ENCODE results near the gene SHISAL2A. TPM values are rescaled to one million over a fixed set of nuclear protein-coding genes. Genes with fewer than 3 reads are reported as not detected.

Gene SHISAL2A
- total RNA-seq, 3 donors from 2014 or later = 0.15 TPM; not detected in 2

DNA sequence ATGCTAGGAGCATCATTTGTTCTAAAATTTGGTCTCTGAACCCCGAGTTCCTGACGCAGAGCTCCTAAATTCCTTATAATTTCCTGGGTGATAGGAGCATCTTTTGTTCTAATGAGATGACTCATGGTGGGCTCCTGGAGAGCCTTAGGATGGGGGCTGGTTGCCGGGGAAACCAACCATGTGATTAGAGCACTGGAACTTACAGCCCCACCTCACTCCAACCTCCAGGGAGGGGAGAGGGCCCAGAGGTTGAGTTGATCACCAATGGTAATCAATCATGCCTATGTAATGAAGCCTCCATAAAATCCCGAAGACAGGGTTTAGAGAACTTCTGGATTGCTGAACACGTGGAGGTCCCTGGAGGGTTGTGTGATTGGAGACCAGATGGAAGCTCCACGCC is 7.7 kb downstream of the SHISAL2A start:
- intact Hi-C loops (cut with DNase I; ENCODE audit: low total_unique reads) = no loop called here
- Histone ChIP-seq H3K27ac (no peak overlapping the region), H3K27me3 (no peaks in the 10 kb centered on the region), H3K36me3 (no peaks in the 10 kb centered on the region), H3K9me3 (no peaks in the 10 kb centered on the region), H3K4me3 (no peak overlapping the region), H3K4me1 (no peaks in the 10 kb centered on the region)
- DNase-seq (ENCODE audit: low spot score in 2 of 2) = no peak
- TF ChIP-seq POLR2A (IDR thresholded peaks at IDR 0.05) (no peak), POLR2AphosphoS5 (IDR thresholded peaks at IDR 0.05) (no peak)
- TF ChIP-seq, protein P1, sequence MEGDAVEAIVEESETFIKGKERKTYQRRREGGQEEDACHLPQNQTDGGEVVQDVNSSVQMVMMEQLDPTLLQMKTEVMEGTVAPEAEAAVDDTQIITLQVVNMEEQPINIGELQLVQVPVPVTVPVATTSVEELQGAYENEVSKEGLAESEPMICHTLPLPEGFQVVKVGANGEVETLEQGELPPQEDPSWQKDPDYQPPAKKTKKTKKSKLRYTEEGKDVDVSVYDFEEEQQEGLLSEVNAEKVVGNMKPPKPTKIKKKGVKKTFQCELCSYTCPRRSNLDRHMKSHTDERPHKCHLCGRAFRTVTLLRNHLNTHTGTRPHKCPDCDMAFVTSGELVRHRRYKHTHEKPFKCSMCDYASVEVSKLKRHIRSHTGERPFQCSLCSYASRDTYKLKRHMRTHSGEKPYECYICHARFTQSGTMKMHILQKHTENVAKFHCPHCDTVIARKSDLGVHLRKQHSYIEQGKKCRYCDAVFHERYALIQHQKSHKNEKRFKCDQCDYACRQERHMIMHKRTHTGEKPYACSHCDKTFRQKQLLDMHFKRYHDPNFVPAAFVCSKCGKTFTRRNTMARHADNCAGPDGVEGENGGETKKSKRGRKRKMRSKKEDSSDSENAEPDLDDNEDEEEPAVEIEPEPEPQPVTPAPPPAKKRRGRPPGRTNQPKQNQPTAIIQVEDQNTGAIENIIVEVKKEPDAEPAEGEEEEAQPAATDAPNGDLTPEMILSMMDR (IDR thresholded peaks at IDR 0.05) = no peak

DNA sequence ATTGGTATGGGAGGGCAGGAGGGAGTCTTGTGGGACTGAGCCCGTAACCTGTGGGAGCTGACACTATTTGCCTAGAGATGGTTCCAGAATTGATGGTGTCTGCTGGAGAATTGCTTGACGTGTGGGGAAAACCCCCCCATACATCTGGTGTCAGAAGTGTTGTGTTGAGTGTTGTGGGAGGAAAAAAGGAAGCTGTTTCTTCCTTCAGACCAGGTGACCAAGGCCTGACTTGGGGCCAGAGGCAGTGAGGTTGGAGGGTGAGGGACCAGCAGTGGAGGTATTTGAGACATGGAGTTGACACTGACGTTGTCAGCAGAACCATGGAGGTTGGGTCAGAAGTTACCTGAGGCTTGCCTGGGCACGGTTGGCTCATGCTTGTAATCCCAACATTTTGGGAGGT is 8.3 kb downstream of the SHISAL2A start:
- H3K27ac ChIP-seq = no peak overlapping the region
- TF ChIP-seq POLR2AphosphoS5 (IDR thresholded peaks at IDR 0.05) = no peak
- TF ChIP-seq, protein P1 (IDR thresholded peaks at IDR 0.05) = no peak
- TF ChIP-seq POLR2A (IDR thresholded peaks at IDR 0.05) = no peak
- no peaks in the 10 kb centered on the region for H3K9me3 ChIP-seq
- H3K36me3 ChIP-seq = no peaks in the 10 kb centered on the region
- DNase-seq (ENCODE audit: low spot score in 2 of 2) = no peak
- no peaks in the 10 kb centered on the region for H3K27me3 ChIP-seq
- no peak overlapping the region for H3K4me3 ChIP-seq
- intact Hi-C loops (cut with DNase I; ENCODE audit: low total_unique reads) = no loop called here
- no peaks in the 10 kb centered on the region for H3K4me1 ChIP-seq

DNA sequence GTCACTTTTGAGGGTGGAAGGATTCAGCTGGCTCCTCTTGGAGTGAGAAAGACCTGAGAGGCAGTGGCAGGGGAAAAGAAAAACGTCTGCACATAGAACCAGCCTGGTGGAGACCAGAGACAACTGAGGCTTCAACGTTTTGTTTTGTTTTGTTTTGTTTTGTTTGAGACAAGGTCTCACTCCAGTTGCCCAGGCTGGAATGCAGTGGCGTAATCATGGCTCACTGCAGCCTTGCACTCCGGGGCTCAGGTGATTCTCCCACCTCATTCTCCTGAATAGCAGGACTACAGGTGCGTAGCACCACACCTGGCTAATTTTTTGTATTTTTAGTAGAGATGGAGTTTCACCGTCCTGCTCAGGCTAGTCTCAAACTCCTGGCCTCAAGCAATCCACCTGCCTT is 12.3 kb downstream of the SHISAL2A start:
- DNase-seq (ENCODE audit: low spot score in 2 of 2) = no peak
- Histone ChIP-seq H3K36me3 (no peaks in the 10 kb centered on the region), H3K27me3 (no peaks in the 10 kb centered on the region), H3K9me3 (no peaks in the 10 kb centered on the region), H3K4me1 (no peaks in the 10 kb centered on the region), H3K4me3 (no peak overlapping the region), H3K27ac (no peak overlapping the region)
- TF ChIP-seq POLR2AphosphoS5 (IDR thresholded peaks at IDR 0.05) = no peak
- TF ChIP-seq POLR2A (IDR thresholded peaks at IDR 0.05) = no peak
- TF ChIP-seq, protein P1 (IDR thresholded peaks at IDR 0.05) = no peak
- intact Hi-C loops (cut with DNase I; ENCODE audit: low total_unique reads) = no loop called here

DNA sequence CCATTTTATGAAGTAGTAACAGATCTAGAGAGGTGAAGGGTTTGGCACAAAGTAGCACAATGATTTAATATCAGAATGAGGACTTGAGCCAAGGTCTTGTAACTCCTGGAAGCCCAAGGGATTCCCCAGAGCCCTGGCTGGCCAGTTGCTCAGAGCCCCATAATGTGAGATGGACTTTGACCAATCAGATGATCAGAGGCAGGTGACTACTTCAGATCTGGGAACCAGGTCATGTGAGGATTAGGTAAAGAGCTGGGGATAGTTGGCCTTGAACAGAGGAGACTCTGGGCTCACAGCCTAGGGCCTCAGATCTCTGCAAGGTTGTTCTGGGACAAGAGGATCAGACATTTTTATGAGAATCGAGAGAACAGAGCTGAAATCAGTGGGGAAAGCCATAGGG is 18.9 kb downstream of the SHISAL2A start:
- no peaks in the 10 kb centered on the region for H3K27me3 ChIP-seq
- H3K9me3 ChIP-seq = no peaks in the 10 kb centered on the region
- DNase-seq (ENCODE audit: low spot score in 2 of 2) = no peak
- intact Hi-C loops (cut with DNase I; ENCODE audit: low total_unique reads) = no loop called here
- H3K4me3 ChIP-seq = no peak overlapping the region
- TF ChIP-seq POLR2A (IDR thresholded peaks at IDR 0.05) = no peak
- TF ChIP-seq, protein P1 (IDR thresholded peaks at IDR 0.05) = no peak
- TF ChIP-seq POLR2AphosphoS5 (IDR thresholded peaks at IDR 0.05) = no peak
- H3K4me1 ChIP-seq = no peaks in the 10 kb centered on the region
- no peak overlapping the region for H3K27ac ChIP-seq
- H3K36me3 ChIP-seq = no peaks in the 10 kb centered on the region

DNA sequence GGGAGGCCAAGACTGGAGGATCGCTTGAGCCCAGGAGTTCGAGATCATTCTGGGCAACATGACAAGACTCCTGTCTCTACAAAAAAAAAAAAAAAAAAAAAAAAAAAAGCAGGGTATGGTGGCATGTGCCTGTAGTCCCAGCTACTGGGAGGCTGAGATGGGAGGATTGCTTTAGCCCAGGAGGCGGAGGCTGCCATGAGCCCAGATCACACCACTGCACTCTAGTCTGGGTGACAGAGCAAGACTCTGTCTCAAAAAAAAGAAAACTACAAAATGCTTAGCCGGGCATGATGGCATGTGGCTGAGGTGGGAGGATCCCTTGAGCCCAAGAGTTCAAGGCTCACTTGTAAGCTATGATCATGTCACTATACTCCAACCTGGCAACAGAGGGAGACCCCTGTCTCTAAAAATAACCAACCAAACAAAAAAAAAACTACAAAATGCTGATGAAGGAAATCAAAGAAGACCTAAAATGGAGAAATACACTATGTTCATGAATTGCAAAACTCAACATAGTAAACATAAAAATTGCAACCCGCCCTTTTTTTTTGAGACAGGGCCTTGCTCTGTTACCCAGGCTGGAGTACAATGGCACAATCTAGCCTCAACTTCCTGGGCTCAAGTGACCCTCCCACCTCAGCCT is 20.4 kb downstream of the SHISAL2A start:
- no peaks in the 10 kb centered on the region for H3K9me3 ChIP-seq
- no peaks in the 10 kb centered on the region for H3K4me1 ChIP-seq
- H3K27me3 ChIP-seq = no peaks in the 10 kb centered on the region
- intact Hi-C loops (cut with DNase I; ENCODE audit: low total_unique reads) = no loop called here
- H3K27ac ChIP-seq = no peak overlapping the region
- DNase-seq (ENCODE audit: low spot score in 2 of 2) = no peak
- H3K4me3 ChIP-seq = no peak overlapping the region
- TF ChIP-seq, protein P1 (IDR thresholded peaks at IDR 0.05) = no peak
- no peak for TF ChIP-seq POLR2AphosphoS5 (IDR thresholded peaks at IDR 0.05)
- TF ChIP-seq POLR2A (IDR thresholded peaks at IDR 0.05) = no peak
- no peaks in the 10 kb centered on the region for H3K36me3 ChIP-seq
